Astrocyte (in vitro differentiated cells and primary cell): ENCODE data around the gene UROC1.

Source experiments
- EZH2 ChIP-seq: IDR thresholded peaks from 2 replicates; pipeline ENCODE4 v1.6.1; 2012; ENCODE audit warnings: mild to moderate bottlenecking, low read length, inconsistent platforms; ENCODE audit not compliant: insufficient read depth
- TF ChIP-seq, protein P1 (sequence below): IDR thresholded peaks from 2 replicates; pipeline ENCODE4 v1.5.1; 2011; ENCODE audit warnings: low read depth, mild to moderate bottlenecking, inconsistent platforms, low read length, moderate library complexity; ENCODE audit not compliant: insufficient read depth

- TF ChIP-seq, protein P1, sequence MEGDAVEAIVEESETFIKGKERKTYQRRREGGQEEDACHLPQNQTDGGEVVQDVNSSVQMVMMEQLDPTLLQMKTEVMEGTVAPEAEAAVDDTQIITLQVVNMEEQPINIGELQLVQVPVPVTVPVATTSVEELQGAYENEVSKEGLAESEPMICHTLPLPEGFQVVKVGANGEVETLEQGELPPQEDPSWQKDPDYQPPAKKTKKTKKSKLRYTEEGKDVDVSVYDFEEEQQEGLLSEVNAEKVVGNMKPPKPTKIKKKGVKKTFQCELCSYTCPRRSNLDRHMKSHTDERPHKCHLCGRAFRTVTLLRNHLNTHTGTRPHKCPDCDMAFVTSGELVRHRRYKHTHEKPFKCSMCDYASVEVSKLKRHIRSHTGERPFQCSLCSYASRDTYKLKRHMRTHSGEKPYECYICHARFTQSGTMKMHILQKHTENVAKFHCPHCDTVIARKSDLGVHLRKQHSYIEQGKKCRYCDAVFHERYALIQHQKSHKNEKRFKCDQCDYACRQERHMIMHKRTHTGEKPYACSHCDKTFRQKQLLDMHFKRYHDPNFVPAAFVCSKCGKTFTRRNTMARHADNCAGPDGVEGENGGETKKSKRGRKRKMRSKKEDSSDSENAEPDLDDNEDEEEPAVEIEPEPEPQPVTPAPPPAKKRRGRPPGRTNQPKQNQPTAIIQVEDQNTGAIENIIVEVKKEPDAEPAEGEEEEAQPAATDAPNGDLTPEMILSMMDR: no peak
- TF ChIP-seq EZH2: no peak
Measured at GRCh38 chr3:126490619-126491018, 27.0 kb downstream of the UROC1 start.
